DND-41 (cell line): ENCODE measurements around the gene ATP13A4.

Source experiments
- ATAC-seq: fragments of 200-7000 bp; cut with Tn5 transposase; 3 replicates; pipeline ENCODE4 v1.9.1; 2021; ENCODE audit warnings: low read depth; ENCODE audit not compliant: insufficient read depth
- DNase-seq: peaks from one replicate; pipeline ENCODE4 v3.0.0-alpha.2; 2020
- H2AFZ ChIP-seq: 2 replicates; pipeline ENCODE4 v1.6.0; 2012; ENCODE audit warnings: low read depth, low read length
- H3K27ac ChIP-seq: 2 replicates; pipeline ENCODE4 v1.5.1; 2012; ENCODE audit warnings: low read length, inconsistent platforms
- H3K27me3 ChIP-seq: fragments of 200-600 bp; sonication (generic); 2 replicates; pipeline ENCODE4 v1.6.0; 2012; ENCODE audit warnings: low read length, mild to moderate bottlenecking, inconsistent platforms; ENCODE audit not compliant: insufficient read depth, poor library complexity
- H3K36me3 ChIP-seq: 2 replicates; pipeline ENCODE4 v1.5.1; 2012; ENCODE audit warnings: low read length, inconsistent platforms; ENCODE audit not compliant: insufficient read depth
- H3K4me1 ChIP-seq: 2 replicates; pipeline ENCODE4 v1.5.1; 2012; ENCODE audit warnings: mild to moderate bottlenecking, low read length; ENCODE audit not compliant: insufficient read depth
- H3K4me2 ChIP-seq: 2 replicates; pipeline ENCODE4 v1.6.0; 2012; ENCODE audit warnings: mild to moderate bottlenecking, moderate library complexity, low read length, inconsistent platforms; ENCODE audit not compliant: insufficient read depth
- H3K4me3 ChIP-seq, 2 experiments: fragments of 200-600 bp in 1 of 2; shearing (Covaris generic) in 1 of 2; 2 replicates each; pipeline ENCODE4 v1.5.1; 2012 to 2016; ENCODE audit warnings: inconsistent platforms in 2 of 2, low read length in 2 of 2, mild to moderate bottlenecking in 2 of 2, low read depth in 1 of 2, moderate library complexity in 1 of 2
- H3K79me2 ChIP-seq: 2 replicates; pipeline ENCODE4 v1.6.0; 2012; ENCODE audit warnings: low read length, inconsistent platforms; ENCODE audit not compliant: insufficient read depth
- H3K9ac ChIP-seq: 2 replicates; pipeline ENCODE4 v1.6.0; 2012; ENCODE audit warnings: low read depth, mild to moderate bottlenecking, inconsistent platforms, low read length, moderate library complexity
- H3K9me3 ChIP-seq: 2 replicates; pipeline ENCODE4 v1.5.1; 2012; ENCODE audit warnings: low read length, moderate library complexity, mild to moderate bottlenecking, inconsistent platforms; ENCODE audit not compliant: insufficient read depth, severe bottlenecking
- H4K20me1 ChIP-seq: 2 replicates; pipeline ENCODE4 v1.6.0; 2012; ENCODE audit warnings: low read length; ENCODE audit not compliant: insufficient read depth
- EZH2 ChIP-seq: IDR thresholded peaks from 3 replicates; pipeline ENCODE4 v1.6.1; 2012; ENCODE audit warnings: borderline replicate concordance, low read depth, mild to moderate bottlenecking, moderate library complexity, low read length, inconsistent platforms; ENCODE audit not compliant: severe bottlenecking
- TF ChIP-seq, protein P1 (sequence below): IDR thresholded peaks from 2 replicates; pipeline ENCODE4 v1.5.1; 2012; ENCODE audit warnings: borderline replicate concordance, low read length, moderate library complexity, mild to moderate bottlenecking; ENCODE audit not compliant: poor library complexity, severe bottlenecking; ENCODE audit errors: extremely low read depth

Gene ATP13A4

DNA sequence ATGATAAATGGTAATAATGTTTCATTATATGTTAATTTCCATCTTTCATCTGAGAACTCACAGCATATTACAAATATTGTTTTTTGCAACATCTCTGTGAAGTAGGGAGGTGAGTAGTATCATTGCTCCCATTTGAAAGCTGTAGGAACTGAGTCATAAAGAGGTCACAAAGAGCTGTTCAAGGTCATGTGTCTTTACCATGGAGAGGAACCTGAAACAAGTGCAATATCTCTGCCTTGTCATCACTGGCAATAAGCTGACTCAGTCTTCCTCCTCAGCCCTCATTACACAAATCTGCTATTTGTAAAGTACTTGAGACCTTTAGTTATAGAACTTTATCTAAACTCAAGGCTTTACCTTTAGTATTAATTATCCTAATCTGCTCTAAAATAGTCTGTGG lies 4.4 kb upstream of the ATP13A4 start:
- no peak overlapping the region for H3K4me3 ChIP-seq
- no peak overlapping the region for H3K9ac ChIP-seq
- DNase-seq (no peak), ATAC-seq (no peak)
- no peaks in the 10 kb centered on the region for H4K20me1 ChIP-seq
- H2AFZ ChIP-seq, result no peak overlapping the region
- H3K9me3 ChIP-seq, result no peaks in the 10 kb centered on the region
- H3K36me3 ChIP-seq, result no peaks in the 10 kb centered on the region
- H3K4me2 ChIP-seq, result no peak overlapping the region
- no peak overlapping the region for H3K27ac ChIP-seq
- no peak for TF ChIP-seq EZH2
- TF ChIP-seq, protein P1, sequence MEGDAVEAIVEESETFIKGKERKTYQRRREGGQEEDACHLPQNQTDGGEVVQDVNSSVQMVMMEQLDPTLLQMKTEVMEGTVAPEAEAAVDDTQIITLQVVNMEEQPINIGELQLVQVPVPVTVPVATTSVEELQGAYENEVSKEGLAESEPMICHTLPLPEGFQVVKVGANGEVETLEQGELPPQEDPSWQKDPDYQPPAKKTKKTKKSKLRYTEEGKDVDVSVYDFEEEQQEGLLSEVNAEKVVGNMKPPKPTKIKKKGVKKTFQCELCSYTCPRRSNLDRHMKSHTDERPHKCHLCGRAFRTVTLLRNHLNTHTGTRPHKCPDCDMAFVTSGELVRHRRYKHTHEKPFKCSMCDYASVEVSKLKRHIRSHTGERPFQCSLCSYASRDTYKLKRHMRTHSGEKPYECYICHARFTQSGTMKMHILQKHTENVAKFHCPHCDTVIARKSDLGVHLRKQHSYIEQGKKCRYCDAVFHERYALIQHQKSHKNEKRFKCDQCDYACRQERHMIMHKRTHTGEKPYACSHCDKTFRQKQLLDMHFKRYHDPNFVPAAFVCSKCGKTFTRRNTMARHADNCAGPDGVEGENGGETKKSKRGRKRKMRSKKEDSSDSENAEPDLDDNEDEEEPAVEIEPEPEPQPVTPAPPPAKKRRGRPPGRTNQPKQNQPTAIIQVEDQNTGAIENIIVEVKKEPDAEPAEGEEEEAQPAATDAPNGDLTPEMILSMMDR, result no peak
- H3K27me3 ChIP-seq, result no peaks in the 10 kb centered on the region
- no peaks in the 10 kb centered on the region for H3K4me1 ChIP-seq
- no peaks in the 10 kb centered on the region for H3K79me2 ChIP-seq

DNA sequence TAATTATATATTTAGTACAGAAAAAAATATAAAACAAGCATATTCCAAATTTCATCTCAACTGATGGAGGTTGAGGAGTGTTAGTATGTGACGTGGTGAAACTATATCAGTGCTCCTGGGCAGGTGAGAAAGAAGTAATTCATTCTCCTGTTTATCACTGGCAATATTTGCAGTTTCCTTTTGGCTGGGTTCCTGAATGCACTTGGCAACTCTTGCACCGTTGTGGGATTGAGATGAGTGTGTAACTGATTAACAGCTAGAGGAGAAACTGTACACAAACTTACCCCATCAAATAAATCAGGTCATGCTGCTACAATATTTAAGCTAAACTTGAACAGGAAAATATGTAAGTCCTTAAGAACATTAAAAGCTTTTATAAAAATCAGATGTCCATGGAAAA lies 2.1 kb upstream of the ATP13A4 start:
- Histone ChIP-seq H3K4me1 (no peaks in the 10 kb centered on the region), H3K9me3 (no peaks in the 10 kb centered on the region), H3K4me3 (no peak overlapping the region), H3K9ac (no peak overlapping the region), H3K27me3 (no peaks in the 10 kb centered on the region), H2AFZ (no peak overlapping the region), H4K20me1 (no peaks in the 10 kb centered on the region), H3K36me3 (no peaks in the 10 kb centered on the region), H3K4me2 (no peak overlapping the region), H3K79me2 (no peaks in the 10 kb centered on the region), H3K27ac (no peak overlapping the region)
- ATAC-seq (no peak), DNase-seq (no peak)
- no peak for TF ChIP-seq EZH2
- TF ChIP-seq, protein P1, result no peak

DNA sequence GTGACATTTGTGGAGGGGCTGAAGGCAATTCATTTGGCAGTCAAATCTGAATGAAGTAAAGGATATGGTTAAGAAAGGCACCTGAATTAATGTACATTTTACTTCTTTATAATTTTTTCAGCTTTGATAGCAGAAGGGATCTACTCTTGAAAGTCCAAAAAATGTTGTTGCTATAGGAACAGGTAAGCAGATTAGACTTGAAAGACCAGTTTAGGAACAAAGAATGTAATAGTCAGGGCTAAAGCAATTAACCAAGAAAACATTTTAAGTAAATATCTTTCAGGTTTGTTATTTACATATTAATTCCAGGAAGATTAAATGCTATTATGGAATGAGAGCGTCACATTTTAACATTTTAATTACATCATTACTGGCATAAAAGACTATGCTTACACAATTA lies 1.1 kb downstream of the ATP13A4 start:
- no peak for ATAC-seq

More for the DNA sequence above, 1.1 kb downstream of the ATP13A4 start:
- H4K20me1 ChIP-seq, result no peaks in the 10 kb centered on the region
- no peaks in the 10 kb centered on the region for H3K79me2 ChIP-seq
- H3K4me1 ChIP-seq, result no peaks in the 10 kb centered on the region
- H2AFZ ChIP-seq, result no peak overlapping the region
- TF ChIP-seq, protein P1, result no peak
- TF ChIP-seq EZH2, result no peak
- DNase-seq, result no peak
- H3K4me3 ChIP-seq, result no peak overlapping the region
- H3K9me3 ChIP-seq, result no peaks in the 10 kb centered on the region
- no peaks in the 10 kb centered on the region for H3K27me3 ChIP-seq
- no peak overlapping the region for H3K27ac ChIP-seq
- H3K9ac ChIP-seq, result no peak overlapping the region
- H3K4me2 ChIP-seq, result no peak overlapping the region
- H3K36me3 ChIP-seq, result no peaks in the 10 kb centered on the region
